ENCODE data around the gene MEGF11.

DNA sequence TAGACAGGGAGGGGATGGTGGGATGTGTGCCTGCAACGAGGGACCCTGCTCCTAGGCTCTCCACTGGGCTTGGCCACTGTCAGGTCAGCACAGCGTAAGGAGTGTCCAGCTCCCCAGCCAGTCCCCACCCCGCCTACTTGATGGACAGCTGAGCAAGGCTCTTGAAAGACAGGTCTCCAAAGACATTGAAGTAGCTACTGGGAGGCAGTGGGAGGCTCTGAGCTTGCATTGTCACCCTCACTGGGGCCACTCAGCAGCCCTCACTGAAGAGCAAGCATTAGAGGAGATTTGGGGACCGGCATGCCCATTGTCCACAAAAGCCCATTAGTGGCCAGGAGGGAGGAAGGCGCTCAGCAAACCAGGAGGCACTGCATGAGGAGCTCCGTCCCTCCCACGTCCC lies 146.5 kb downstream of the MEGF11 start:
- TF ChIP-seq, protein P1, sequence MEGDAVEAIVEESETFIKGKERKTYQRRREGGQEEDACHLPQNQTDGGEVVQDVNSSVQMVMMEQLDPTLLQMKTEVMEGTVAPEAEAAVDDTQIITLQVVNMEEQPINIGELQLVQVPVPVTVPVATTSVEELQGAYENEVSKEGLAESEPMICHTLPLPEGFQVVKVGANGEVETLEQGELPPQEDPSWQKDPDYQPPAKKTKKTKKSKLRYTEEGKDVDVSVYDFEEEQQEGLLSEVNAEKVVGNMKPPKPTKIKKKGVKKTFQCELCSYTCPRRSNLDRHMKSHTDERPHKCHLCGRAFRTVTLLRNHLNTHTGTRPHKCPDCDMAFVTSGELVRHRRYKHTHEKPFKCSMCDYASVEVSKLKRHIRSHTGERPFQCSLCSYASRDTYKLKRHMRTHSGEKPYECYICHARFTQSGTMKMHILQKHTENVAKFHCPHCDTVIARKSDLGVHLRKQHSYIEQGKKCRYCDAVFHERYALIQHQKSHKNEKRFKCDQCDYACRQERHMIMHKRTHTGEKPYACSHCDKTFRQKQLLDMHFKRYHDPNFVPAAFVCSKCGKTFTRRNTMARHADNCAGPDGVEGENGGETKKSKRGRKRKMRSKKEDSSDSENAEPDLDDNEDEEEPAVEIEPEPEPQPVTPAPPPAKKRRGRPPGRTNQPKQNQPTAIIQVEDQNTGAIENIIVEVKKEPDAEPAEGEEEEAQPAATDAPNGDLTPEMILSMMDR (IDR thresholded peaks at IDR 0.05), result no peak
- no peak for TF ChIP-seq EZH2phosphoT487 (IDR thresholded peaks at IDR 0.05)

All from neural progenitor cell (in vitro differentiated cells).